ENCODE data around the gene S1PR3. TPM values are rescaled to one million over a fixed set of nuclear protein-coding genes. Genes with fewer than 3 reads are reported as not detected.

Gene S1PR3
- total RNA-seq, 1 experiment from 2014 or later: 42.9 TPM

- DNase-seq (ENCODE audit: low spot score): no peak
- TF ChIP-seq EZH2 (IDR thresholded peaks at IDR 0.05; ENCODE audit: borderline replicate concordance, low read depth, low read length, poor library complexity, severe bottlenecking) (no peak), CTCF (conservative IDR thresholded peaks at IDR 0.05; ENCODE audit: low read depth, low read length) (no peak)
- intact Hi-C loops (cut with micrococcal nuclease; ENCODE audit: unreplicated experiment): no loop called here
- H3K9me3 ChIP-seq (ENCODE audit: low read depth, low read length, poor library complexity, severe bottlenecking): no peaks in the 10 kb centered on the region
- H3K27me3 ChIP-seq (replicated peaks; ENCODE audit: insufficient read depth, low read depth, low read length, poor library complexity): no peaks in the 10 kb centered on the region
- H3K4me3 ChIP-seq (ENCODE audit: low read depth, low read length, poor library complexity, severe bottlenecking): no peak overlapping the region
- H3K27ac ChIP-seq (ENCODE audit: low read depth, low read length, poor library complexity, severe bottlenecking): no peak overlapping the region
- H3K36me3 ChIP-seq (ENCODE audit: insufficient read depth, low read length, poor library complexity, severe bottlenecking): no peaks in the 10 kb centered on the region
- CTCF ChIA-PET: no interaction called here
- peaks cover 16% of the 10 kb centered on the region for H3K4me1 ChIP-seq (ENCODE audit: insufficient read depth, low read length, poor library complexity, severe bottlenecking)
- no TSS peak for BruUV-seq (replicated peaks)
- POLR2A ChIA-PET (ENCODE audit: low non-redundant PET): no interaction called here
Observed at GRCh38 chr9:88984543-88984883, 6.8 kb upstream of the S1PR3 start.

GRCh38 chr9:88985616-88986015, 5.7 kb upstream of the S1PR3 start:
- ChIA-PET CTCF (no interaction called here), POLR2A (ENCODE audit: low non-redundant PET) (no interaction called here)
- no peaks in the 10 kb centered on the region for H3K36me3 ChIP-seq (ENCODE audit: insufficient read depth, low read length, poor library complexity, severe bottlenecking)
- no peak overlapping the region for H3K4me3 ChIP-seq (ENCODE audit: low read depth, low read length, poor library complexity, severe bottlenecking)
- DNase-seq (ENCODE audit: low spot score): no peak
- intact Hi-C loops (cut with micrococcal nuclease; ENCODE audit: unreplicated experiment): no loop called here
- H3K27ac ChIP-seq (ENCODE audit: low read depth, low read length, poor library complexity, severe bottlenecking): no peak overlapping the region
- no TSS peak for BruUV-seq (replicated peaks)
- TF ChIP-seq CTCF (conservative IDR thresholded peaks at IDR 0.05; ENCODE audit: low read depth, low read length): no peak
- no peak for TF ChIP-seq EZH2 (IDR thresholded peaks at IDR 0.05; ENCODE audit: borderline replicate concordance, low read depth, low read length, poor library complexity, severe bottlenecking)
- H3K27me3 ChIP-seq (replicated peaks; ENCODE audit: insufficient read depth, low read depth, low read length, poor library complexity): no peaks in the 10 kb centered on the region
- H3K4me1 ChIP-seq (ENCODE audit: insufficient read depth, low read length, poor library complexity, severe bottlenecking): peaks cover 26% of the 10 kb centered on the region
- no peaks in the 10 kb centered on the region for H3K9me3 ChIP-seq (ENCODE audit: low read depth, low read length, poor library complexity, severe bottlenecking)

- no peaks in the 10 kb centered on the region for H3K36me3 ChIP-seq (ENCODE audit: insufficient read depth, low read length, poor library complexity, severe bottlenecking)
- H3K27ac ChIP-seq (ENCODE audit: low read depth, low read length, poor library complexity, severe bottlenecking): no peak overlapping the region
- CTCF ChIA-PET: no interaction called here
- intact Hi-C loops (cut with micrococcal nuclease; ENCODE audit: unreplicated experiment): no loop called here
- BruUV-seq (replicated peaks): no TSS peak
- H3K27me3 ChIP-seq (replicated peaks; ENCODE audit: insufficient read depth, low read depth, low read length, poor library complexity): no peaks in the 10 kb centered on the region
- POLR2A ChIA-PET (ENCODE audit: low non-redundant PET): no interaction called here
- TF ChIP-seq CTCF (conservative IDR thresholded peaks at IDR 0.05; ENCODE audit: low read depth, low read length) (no peak), EZH2 (IDR thresholded peaks at IDR 0.05; ENCODE audit: borderline replicate concordance, low read depth, low read length, poor library complexity, severe bottlenecking) (no peak)
- H3K4me1 ChIP-seq (ENCODE audit: insufficient read depth, low read length, poor library complexity, severe bottlenecking): peaks cover 30% of the 10 kb centered on the region
- H3K4me3 ChIP-seq (ENCODE audit: low read depth, low read length, poor library complexity, severe bottlenecking): no peak overlapping the region
- H3K9me3 ChIP-seq (ENCODE audit: low read depth, low read length, poor library complexity, severe bottlenecking): no peaks in the 10 kb centered on the region
- no peak for DNase-seq (ENCODE audit: low spot score)
Observed at GRCh38 chr9:88986776-88987175, 4.5 kb upstream of the S1PR3 start.
